Naive thymus-derived CD4-positive, alpha-beta T cell (primary cell): ENCODE results near the gene SLF2. TPM values are rescaled to one million over a fixed set of nuclear protein-coding genes. Genes with fewer than 3 reads are reported as not detected.

Experiments
- ATAC-seq: fragments of 150-1000 bp; cut with Tn5 transposase; 2 replicates; pipeline ENCODE4 v1.10.0; 2021; ENCODE audit warnings: mild to moderate bottlenecking, moderate library complexity
- CTCF ChIA-PET: fragments of 350-600 bp; sonication (Branson Sonifier 250); formaldehyde crosslinking; loops from one replicate; lab custom pipeline; 2021; ENCODE audit warnings: antibody characterized with exemption; lab: Charles Lee
- POLR2A ChIA-PET: fragments of 350-600 bp; sonication (Branson Sonifier 250); formaldehyde crosslinking; loops from one replicate; lab custom pipeline; 2021; ENCODE audit warnings: antibody characterized with exemption, inconsistent platforms; lab: Charles Lee
- DNase-seq, 9 donors: peaks; one replicate each; pipeline versions ENCODE4 v3.0.0 to v3.0.0-alpha.2; 2020 to 2022; ENCODE audit warnings: mixed read lengths in 1 of 9
- H3K27ac ChIP-seq: one replicate; pipeline ENCODE4 v1.7.0; 2013; ENCODE audit warnings: mild to moderate bottlenecking, low read depth, low read length, moderate library complexity
- H3K27me3 ChIP-seq, 2 donors: one replicate each; pipeline ENCODE4 v1.7.0; 2013; ENCODE audit warnings: low read length in 2 of 2, mild to moderate bottlenecking in 2 of 2, moderate library complexity in 2 of 2; ENCODE audit not compliant: control insufficient read depth in 2 of 2, insufficient read depth in 2 of 2
- H3K36me3 ChIP-seq, 3 experiments: 1 replicate in 2 of 3; 2 replicates in 1 of 3; pipeline ENCODE4 v1.7.0; 2013; ENCODE audit warnings: low read length in 3 of 3, mild to moderate bottlenecking in 3 of 3, moderate library complexity in 1 of 3; ENCODE audit not compliant: insufficient read depth in 3 of 3, control insufficient read depth in 2 of 3
- H3K4me1 ChIP-seq, 2 donors: one replicate each; pipeline ENCODE4 v1.7.0; 2013; ENCODE audit warnings: low read length in 2 of 2, mild to moderate bottlenecking in 2 of 2, moderate library complexity in 1 of 2; ENCODE audit not compliant: control insufficient read depth in 2 of 2, insufficient read depth in 2 of 2
- H3K4me3 ChIP-seq: 2 replicates; pipeline ENCODE4 v1.7.0; 2013; ENCODE audit warnings: mild to moderate bottlenecking, low read length
- H3K9me3 ChIP-seq, 3 experiments: 1 replicate in 2 of 3; 2 replicates in 1 of 3; pipeline ENCODE4 v1.7.0; 2013; ENCODE audit warnings: low read length in 3 of 3; ENCODE audit not compliant: control insufficient read depth in 2 of 3
- H3K27ac Mint-ChIP-seq, 9 donors: one replicate each; pipeline ENCODE4 v1.8.0; 2020 to 2022; ENCODE audit warnings: mixed read lengths in 9 of 9, mild to moderate bottlenecking in 8 of 9, moderate library complexity in 5 of 9, inconsistent platforms in 2 of 9
- H3K27me3 Mint-ChIP-seq, 5 donors: one replicate each; pipeline ENCODE4 v1.8.0; 2021 to 2022; ENCODE audit warnings: mixed read lengths in 5 of 5, mild to moderate bottlenecking in 1 of 5
- H3K36me3 Mint-ChIP-seq, 5 donors: one replicate each; pipeline ENCODE4 v1.8.0; 2020 to 2022; ENCODE audit warnings: mixed read lengths in 5 of 5, mild to moderate bottlenecking in 3 of 5, inconsistent platforms in 1 of 5
- H3K4me1 Mint-ChIP-seq, 7 donors: one replicate each; pipeline ENCODE4 v1.8.0; 2020 to 2022; ENCODE audit warnings: mixed read lengths in 7 of 7, mild to moderate bottlenecking in 3 of 7, inconsistent platforms in 1 of 7
- H3K4me3 Mint-ChIP-seq, 10 donors: one replicate each; pipeline ENCODE4 v1.8.0; 2020 to 2022; ENCODE audit warnings: mild to moderate bottlenecking in 10 of 10, mixed read lengths in 10 of 10, moderate library complexity in 6 of 10, inconsistent platforms in 2 of 10
- H3K9me3 Mint-ChIP-seq, 11 donors: one replicate each; pipeline ENCODE4 v1.8.0; 2020 to 2022; ENCODE audit warnings: mixed read lengths in 11 of 11, mild to moderate bottlenecking in 4 of 11, inconsistent platforms in 1 of 11, moderate library complexity in 1 of 11
- intact Hi-C, 2 donors: fragments of 100-400 bp; cut with micrococcal nuclease; formaldehyde crosslinking; loops; one replicate each; pipeline ENCODE4 v1.15.1; 2023
- polyA plus RNA-seq, 2 donors: library from polyadenylated mRNA; unstranded; fragments of 300-500 nt; fragmentation: Illumina TruSeq; gene quantifications; one replicate each; pipeline ENCODE4 v1.2.3, GENCODE V29; 2021
- total RNA-seq, 6 experiments: library from RNA in 5 of 6; stranded (reverse) in 5 of 6; gene quantifications; 1 replicate in 5 of 6; 2 replicates in 1 of 6; pipeline ENCODE4 v1.2.3 and lab custom pipeline; 2021 to 2026

The SLF2 gene
- total and polyA plus RNA-seq, 7 experiments from 2014 or later, result 10.9 to 43.7 (median 24.0) TPM

GRCh38 chr10:100908378-100908777 is 4.4 kb upstream of the SLF2 start:
- Mint-ChIP-seq H3K36me3 (no peaks in the 10 kb centered on the region), H3K27ac (no peak overlapping the region), H3K27me3 (peaks cover 1 to 9% (median 1%) of the 10 kb centered on the region in 5 donors), H3K9me3 (no peaks in the 10 kb centered on the region), H3K4me3 (no peak overlapping the region), H3K4me1 (peaks cover 8 to 40% (median 29%) of the 10 kb centered on the region in 7 donors)
- intact Hi-C loops, result no loop called here
- DNase-seq, result no peak
- no peaks in the 10 kb centered on the region for H3K27me3 ChIP-seq
- ChIA-PET CTCF (no interaction called here), POLR2A (no interaction called here)
- peaks cover 5 to 7% of the 10 kb centered on the region in 2 donors for H3K4me1 ChIP-seq
- peaks cover 0 to 7% (median 0%) of the 10 kb centered on the region in 3 experiments for H3K36me3 ChIP-seq
- H3K27ac ChIP-seq, result no peak overlapping the region
- H3K9me3 ChIP-seq, result no peaks in the 10 kb centered on the region
- H3K4me3 ChIP-seq, result no peak overlapping the region
- no peak for ATAC-seq

- peaks cover 0 to 6% (median 0%) of the 10 kb centered on the region in 5 donors for H3K36me3 Mint-ChIP-seq
- H3K4me3 Mint-ChIP-seq, result peak overlapping the region in 1 of 10 donors; percentile 8
- H3K4me1 Mint-ChIP-seq, result peaks cover 15 to 53% (median 42%) of the 10 kb centered on the region in 7 donors
- DNase-seq (no peak), ATAC-seq (no peak)
- H3K27ac Mint-ChIP-seq, result peak overlapping the region in 5 of 9 donors; percentile 1 to 65 (median 25)
- Histone ChIP-seq H3K27ac (no peak overlapping the region), H3K27me3 (no peaks in the 10 kb centered on the region), H3K9me3 (no peaks in the 10 kb centered on the region), H3K4me3 (no peak overlapping the region), H3K4me1 (peaks cover 12 to 13% of the 10 kb centered on the region in 2 donors), H3K36me3 (peaks cover 0 to 7% (median 0%) of the 10 kb centered on the region in 3 experiments)
- ChIA-PET CTCF (no interaction called here), POLR2A (interaction anchor here (0.6 kb wide), 1 partner anchor 1993 kb away, joined by 3 read pairs; no protein-coding TSS in a partner anchor)
- H3K9me3 Mint-ChIP-seq, result no peaks in the 10 kb centered on the region
- intact Hi-C loops, result loop anchor here (5.0 to 10.0 kb wide), 5 partner anchors 123 to 1593 kb away; partner anchors contain the start of genes ACTR1A (in 1 of the 2), BLOC1S2 (in 1 of the 2), OGA (in 1 of the 2) and PDZD7 (in 1 of the 2)
- H3K27me3 Mint-ChIP-seq, result peaks cover 0 to 2% (median 0%) of the 10 kb centered on the region in 5 donors
These were observed 3.1 kb upstream of the SLF2 start for GRCh38 chr10:100909501-100910263.

- H3K4me3 Mint-ChIP-seq, result peak overlapping the region in 6 of 10 donors; percentile 61 to 100 (median 98)
- intact Hi-C loops, result loop anchor here (5.0 to 10.0 kb wide), 5 partner anchors 121 to 1591 kb away; partner anchors contain the start of genes ACTR1A (in 1 of the 2), BLOC1S2 (in 1 of the 2), OGA (in 1 of the 2) and PDZD7 (in 1 of the 2)
- peaks cover 0 to 7% (median 0%) of the 10 kb centered on the region in 3 experiments for H3K36me3 ChIP-seq
- H3K4me3 ChIP-seq, result no peak overlapping the region
- H3K27ac ChIP-seq, result peak overlapping the region; percentile 89
- H3K36me3 Mint-ChIP-seq, result peaks cover under 1 to 6% (median under 1%) of the 10 kb centered on the region in 5 donors
- no peaks in the 10 kb centered on the region for H3K9me3 Mint-ChIP-seq
- ATAC-seq (no peak), DNase-seq (no peak)
- H3K9me3 ChIP-seq, result no peaks in the 10 kb centered on the region
- H3K27me3 ChIP-seq, result no peaks in the 10 kb centered on the region
- H3K4me1 Mint-ChIP-seq, result peaks cover 22 to 62% (median 56%) of the 10 kb centered on the region in 7 donors
- CTCF ChIA-PET, result interaction anchor here (0.9 kb wide), 1 partner anchor 86 kb away, joined by 3 read pairs; no protein-coding TSS in a partner anchor
- peak overlapping the region in 5 of 9 donors; percentile 64 to 99 (median 96) for H3K27ac Mint-ChIP-seq
- POLR2A ChIA-PET, result interaction anchor here (1.0 kb wide), 1 partner anchor 12 kb away, joined by 3 read pairs; no protein-coding TSS in a partner anchor
- no peaks in the 10 kb centered on the region for H3K27me3 Mint-ChIP-seq
- peaks cover 12 to 13% of the 10 kb centered on the region in 2 donors for H3K4me1 ChIP-seq
These were observed 1.3 kb upstream of the SLF2 start for GRCh38 chr10:100911472-100911871.

GRCh38 chr10:100912013-100912604 is 654 bp upstream of the SLF2 start:
- intact Hi-C loops, result loop anchor here (1.0 to 10.0 kb wide), 14 partner anchors 75 to 1590 kb away; partner anchors contain the start of genes HIF1AN (in 2 of the 2), LZTS2 (in 2 of the 2), MRPL43 (in 2 of the 2) and PDZD7 (in 2 of the 2)
- Histone ChIP-seq H3K4me3 (peak overlapping the region; percentile 96), H3K4me1 (peaks cover 12 to 13% of the 10 kb centered on the region in 2 donors), H3K36me3 (peaks cover 0 to 14% (median 0%) of the 10 kb centered on the region in 3 experiments), H3K27me3 (no peaks in the 10 kb centered on the region), H3K27ac (peak overlapping the region; percentile 89), H3K9me3 (no peaks in the 10 kb centered on the region)
- ATAC-seq (peak; percentile 25), DNase-seq (no peak)
- H3K27ac Mint-ChIP-seq, result peak overlapping the region; percentile 77 to 99 (median 93)
- CTCF ChIA-PET, result interaction anchor here (0.9 kb wide), 2 partner anchors 86 to 155 kb away, joined by 3 read pairs; no protein-coding TSS in a partner anchor
- H3K4me1 Mint-ChIP-seq, result peaks cover 22 to 67% (median 60%) of the 10 kb centered on the region in 7 donors
- no peaks in the 10 kb centered on the region for H3K9me3 Mint-ChIP-seq
- POLR2A ChIA-PET, result interaction anchor here (0.6 to 1.4 kb wide), 5 partner anchors 10 to 85 kb away, joined by 3 to 5 read pairs (median 3); no protein-coding TSS in a partner anchor
- peak overlapping the region; percentile 91 to 100 (median 99) for H3K4me3 Mint-ChIP-seq
- H3K27me3 Mint-ChIP-seq, result no peaks in the 10 kb centered on the region
- peaks cover 5 to 11% (median 6%) of the 10 kb centered on the region in 5 donors for H3K36me3 Mint-ChIP-seq

GRCh38 chr10:100913470-100913865 is 705 bp downstream of the SLF2 start:
- H3K9me3 Mint-ChIP-seq, result no peaks in the 10 kb centered on the region
- peak overlapping the region; percentile 96 for H3K4me3 ChIP-seq
- intact Hi-C loops, result loop anchor here (1.0 to 10.0 kb wide), 10 partner anchors 85 to 1589 kb away; partner anchors contain the start of genes KAZALD1 (in 2 of the 2), ACTR1A (in 1 of the 2), BLOC1S2 (in 1 of the 2) and OGA (in 1 of the 2)
- peaks cover 12 to 13% of the 10 kb centered on the region in 2 donors for H3K4me1 ChIP-seq
- DNase-seq (peak in 2 of 9 donors; percentile 60 to 67), ATAC-seq (peak; percentile 16)
- CTCF ChIA-PET, result interaction anchor here (0.7 to 1.0 kb wide), 2 partner anchors 84 to 138 kb away, joined by 3 to 4 read pairs; no protein-coding TSS in a partner anchor
- POLR2A ChIA-PET, result interaction anchor here (0.7 to 1.8 kb wide), 6 partner anchors 8 to 117 kb away, joined by 3 to 6 read pairs (median 4); partner anchors contain the start of genes PDZD7 and SFXN3
- H3K27me3 ChIP-seq, result no peaks in the 10 kb centered on the region
- H3K4me1 Mint-ChIP-seq, result peaks cover 22 to 63% (median 60%) of the 10 kb centered on the region in 7 donors
- peak overlapping the region; percentile 91 to 100 (median 99) for H3K4me3 Mint-ChIP-seq
- peak overlapping the region; percentile 88 to 99 (median 97) for H3K27ac Mint-ChIP-seq
- H3K36me3 ChIP-seq, result peaks cover 0 to 23% (median 0%) of the 10 kb centered on the region in 3 experiments
- H3K36me3 Mint-ChIP-seq, result peaks cover 5 to 15% (median 6%) of the 10 kb centered on the region in 5 donors
- H3K9me3 ChIP-seq, result no peaks in the 10 kb centered on the region
- H3K27ac ChIP-seq, result peak overlapping the region; percentile 89
- no peaks in the 10 kb centered on the region for H3K27me3 Mint-ChIP-seq
